ENCODE measurements around the gene IL20RA.

- TF ChIP-seq POLR2A (IDR thresholded peaks at IDR 0.05), result no peak
- TF ChIP-seq, protein P1, sequence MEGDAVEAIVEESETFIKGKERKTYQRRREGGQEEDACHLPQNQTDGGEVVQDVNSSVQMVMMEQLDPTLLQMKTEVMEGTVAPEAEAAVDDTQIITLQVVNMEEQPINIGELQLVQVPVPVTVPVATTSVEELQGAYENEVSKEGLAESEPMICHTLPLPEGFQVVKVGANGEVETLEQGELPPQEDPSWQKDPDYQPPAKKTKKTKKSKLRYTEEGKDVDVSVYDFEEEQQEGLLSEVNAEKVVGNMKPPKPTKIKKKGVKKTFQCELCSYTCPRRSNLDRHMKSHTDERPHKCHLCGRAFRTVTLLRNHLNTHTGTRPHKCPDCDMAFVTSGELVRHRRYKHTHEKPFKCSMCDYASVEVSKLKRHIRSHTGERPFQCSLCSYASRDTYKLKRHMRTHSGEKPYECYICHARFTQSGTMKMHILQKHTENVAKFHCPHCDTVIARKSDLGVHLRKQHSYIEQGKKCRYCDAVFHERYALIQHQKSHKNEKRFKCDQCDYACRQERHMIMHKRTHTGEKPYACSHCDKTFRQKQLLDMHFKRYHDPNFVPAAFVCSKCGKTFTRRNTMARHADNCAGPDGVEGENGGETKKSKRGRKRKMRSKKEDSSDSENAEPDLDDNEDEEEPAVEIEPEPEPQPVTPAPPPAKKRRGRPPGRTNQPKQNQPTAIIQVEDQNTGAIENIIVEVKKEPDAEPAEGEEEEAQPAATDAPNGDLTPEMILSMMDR (IDR thresholded peaks at IDR 0.05), result no peak
Measured at GRCh38 chr6:137049095-137049494, 4.3 kb upstream of the IL20RA start.
